GM23338 (cell line): ENCODE results near the gene IL6. TPM values are rescaled to one million over a fixed set of nuclear protein-coding genes. Genes with fewer than 3 reads are reported as not detected.

ENCODE experiments used
- ATAC-seq: fragments of 200-7000 bp; cut with Tn5 transposase; 3 replicates; pipeline ENCODE4 v1.9.1; 2020
- DNase-seq: peaks from one replicate; pipeline ENCODE4 v3.0.0-alpha.2; 2015; ENCODE audit warnings: low spot score
- H2AFZ ChIP-seq: fragments of 200-600 bp; sonication (generic); 2 replicates; pipeline ENCODE4 v1.8.0; 2016; ENCODE audit warnings: antibody characterized with exemption, mild to moderate bottlenecking, moderate library complexity
- H3F3A ChIP-seq: fragments of 200-600 bp; sonication (generic); replicated peaks from 2 replicates; pipeline ENCODE4 v1.8.0; 2017; ENCODE audit warnings: antibody characterized with exemption, mixed run types, low read depth
- H3K27ac ChIP-seq: fragments of 200-600 bp; sonication (generic); 2 replicates; pipeline ENCODE4 v1.6.1; 2016; ENCODE audit warnings: low read depth
- H3K27me3 ChIP-seq: fragments of 200-600 bp; sonication (generic); 2 replicates; pipeline ENCODE4 v1.8.0; 2016; ENCODE audit warnings: mild to moderate bottlenecking, mixed run types, moderate library complexity; ENCODE audit not compliant: insufficient read depth
- H3K36me3 ChIP-seq: fragments of 200-600 bp; sonication (generic); 2 replicates; pipeline ENCODE4 v1.8.0; 2016; ENCODE audit warnings: mild to moderate bottlenecking; ENCODE audit not compliant: insufficient read depth
- H3K4me1 ChIP-seq: fragments of 200-600 bp; sonication (generic); 2 replicates; pipeline ENCODE4 v1.8.0; 2016; ENCODE audit warnings: mild to moderate bottlenecking, moderate library complexity; ENCODE audit not compliant: insufficient read depth
- H3K4me2 ChIP-seq: fragments of 200-600 bp; sonication (generic); 2 replicates; pipeline ENCODE4 v1.7.1; 2017; ENCODE audit warnings: mixed run types
- H3K4me3 ChIP-seq: fragments of 200-600 bp; sonication (generic); 2 replicates; pipeline ENCODE4 v1.6.1; 2016; ENCODE audit warnings: mixed run types
- H3K79me2 ChIP-seq: fragments of 200-600 bp; sonication (generic); replicated peaks from 2 replicates; pipeline ENCODE4 v1.8.0; 2017; ENCODE audit warnings: mild to moderate bottlenecking; ENCODE audit not compliant: insufficient read depth
- H3K9me2 ChIP-seq: fragments of 200-600 bp; sonication (generic); 2 replicates; pipeline ENCODE4 v1.8.0; 2017; ENCODE audit not compliant: insufficient read depth
- H4K20me1 ChIP-seq: fragments of 200-600 bp; sonication (generic); replicated peaks from 2 replicates; pipeline ENCODE4 v1.8.0; 2017; ENCODE audit warnings: mild to moderate bottlenecking; ENCODE audit not compliant: insufficient read depth
- H3K27ac Mint-ChIP-seq: 2 replicates; pipeline ENCODE4 v1.8.0; 2020; ENCODE audit warnings: inconsistent platforms, mild to moderate bottlenecking, moderate library complexity, mixed read lengths
- H3K27me3 Mint-ChIP-seq: 3 replicates; pipeline ENCODE4 v1.8.0; 2022; ENCODE audit warnings: low read depth, mild to moderate bottlenecking, moderate library complexity, mixed read lengths, inconsistent platforms; ENCODE audit not compliant: insufficient read depth, poor library complexity
- H3K36me3 Mint-ChIP-seq: 3 replicates; pipeline ENCODE4 v1.8.0; 2021; ENCODE audit warnings: low read depth, mild to moderate bottlenecking, inconsistent platforms, moderate library complexity, mixed read lengths
- H3K4me1 Mint-ChIP-seq: 3 replicates; pipeline ENCODE4 v1.8.0; 2020; ENCODE audit warnings: mild to moderate bottlenecking, inconsistent platforms, mixed read lengths
- H3K4me3 Mint-ChIP-seq: 3 replicates; pipeline ENCODE4 v1.8.0; 2021; ENCODE audit warnings: moderate library complexity, mild to moderate bottlenecking, inconsistent platforms, mixed read lengths
- H3K9me3 Mint-ChIP-seq: 3 replicates; pipeline ENCODE4 v1.8.0; 2020; ENCODE audit warnings: moderate library complexity, mild to moderate bottlenecking, inconsistent platforms, mixed read lengths
- CREB1 ChIP-seq: fragments of 250-450 bp; sonication (Bioruptor Pico); IDR thresholded peaks from 2 replicates; pipeline ENCODE4 v1.5.0; 2020; ENCODE audit warnings: low read depth, mild to moderate bottlenecking, moderate library complexity
- NANOG ChIP-seq: IDR thresholded peaks from 2 replicates; pipeline ENCODE4 v1.6.1; 2016; ENCODE audit warnings: antibody characterized with exemption, borderline replicate concordance
- POLR2AphosphoS5 ChIP-seq: IDR thresholded peaks from 2 replicates; pipeline ENCODE4 v1.6.1; 2016; ENCODE audit warnings: antibody characterized with exemption, low read depth
- STAT1 ChIP-seq: IDR thresholded peaks from one replicate; pipeline ENCODE4 v1.6.1; 2016; ENCODE audit warnings: antibody characterized with exemption; ENCODE audit not compliant: unreplicated experiment
- ZNF114 ChIP-seq: fragments of 250-450 bp; sonication (Bioruptor Pico); IDR thresholded peaks from 2 replicates; pipeline ENCODE4 v1.5.0; 2020; ENCODE audit warnings: mild to moderate bottlenecking, moderate library complexity
- polyA plus RNA-seq: library from polyadenylated mRNA; unstranded; fragments of >200 nt; fragmentation: Nextera tagmentation; extraction: Ambion mirVana; gene quantifications from 2 replicates; pipeline ENCODE4 v1.2.1, GENCODE V29; 2016
- total RNA-seq: library from RNA; depleted of rRNA; stranded (reverse); fragments of >200 nt; shearing (Covaris generic); gene quantifications from 2 replicates; pipeline ENCODE4 v1.2.3, GENCODE V29; 2014
- TF ChIP-seq, protein P1 (sequence below): IDR thresholded peaks from one replicate; pipeline ENCODE4 v1.6.1; 2018; ENCODE audit warnings: antibody characterized with exemption; ENCODE audit not compliant: unreplicated experiment
- TF ChIP-seq, protein P2 (sequence below): IDR thresholded peaks from 2 replicates; pipeline ENCODE4 v1.6.1; 2016; ENCODE audit warnings: antibody characterized with exemption

The IL6 gene
- total and polyA plus RNA-seq, 2 experiments from 2014 or later, result 1.6 TPM; not detected in 1

DNA sequence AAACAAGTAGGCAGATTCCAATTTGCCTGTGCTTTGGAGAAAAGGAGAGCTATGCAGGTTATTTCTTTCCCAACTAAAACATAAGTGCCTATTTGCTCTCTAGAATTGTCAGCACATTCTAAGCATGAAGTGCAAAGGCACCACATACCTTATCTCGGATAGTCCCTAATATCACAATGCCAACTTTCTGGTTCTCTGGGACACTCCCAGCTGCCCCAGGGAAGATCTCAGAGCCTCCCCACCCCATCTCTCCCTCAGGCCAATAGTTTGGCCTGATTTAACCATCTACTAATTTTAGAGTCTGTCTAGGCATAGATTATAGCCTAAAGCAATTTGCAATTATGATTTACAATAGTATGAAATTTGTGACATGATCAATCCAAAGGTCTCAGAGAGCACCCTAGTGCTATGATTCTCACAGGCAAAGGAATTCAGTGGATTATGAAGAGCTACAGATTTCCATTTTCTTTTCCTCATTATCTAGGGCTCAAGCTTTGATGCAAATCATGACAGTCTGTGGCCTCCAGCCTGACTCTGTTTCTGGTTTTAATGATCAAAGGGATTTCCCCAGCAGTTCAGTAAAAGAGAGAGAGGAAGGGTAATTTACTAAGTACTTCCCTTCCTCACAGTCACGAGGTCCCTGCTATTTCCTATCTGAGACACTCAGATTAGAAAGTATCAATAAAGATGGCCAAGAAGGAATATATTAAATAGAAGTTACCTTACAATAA is 29.0 kb upstream of the IL6 start (continued):
- TF ChIP-seq, protein P1, sequence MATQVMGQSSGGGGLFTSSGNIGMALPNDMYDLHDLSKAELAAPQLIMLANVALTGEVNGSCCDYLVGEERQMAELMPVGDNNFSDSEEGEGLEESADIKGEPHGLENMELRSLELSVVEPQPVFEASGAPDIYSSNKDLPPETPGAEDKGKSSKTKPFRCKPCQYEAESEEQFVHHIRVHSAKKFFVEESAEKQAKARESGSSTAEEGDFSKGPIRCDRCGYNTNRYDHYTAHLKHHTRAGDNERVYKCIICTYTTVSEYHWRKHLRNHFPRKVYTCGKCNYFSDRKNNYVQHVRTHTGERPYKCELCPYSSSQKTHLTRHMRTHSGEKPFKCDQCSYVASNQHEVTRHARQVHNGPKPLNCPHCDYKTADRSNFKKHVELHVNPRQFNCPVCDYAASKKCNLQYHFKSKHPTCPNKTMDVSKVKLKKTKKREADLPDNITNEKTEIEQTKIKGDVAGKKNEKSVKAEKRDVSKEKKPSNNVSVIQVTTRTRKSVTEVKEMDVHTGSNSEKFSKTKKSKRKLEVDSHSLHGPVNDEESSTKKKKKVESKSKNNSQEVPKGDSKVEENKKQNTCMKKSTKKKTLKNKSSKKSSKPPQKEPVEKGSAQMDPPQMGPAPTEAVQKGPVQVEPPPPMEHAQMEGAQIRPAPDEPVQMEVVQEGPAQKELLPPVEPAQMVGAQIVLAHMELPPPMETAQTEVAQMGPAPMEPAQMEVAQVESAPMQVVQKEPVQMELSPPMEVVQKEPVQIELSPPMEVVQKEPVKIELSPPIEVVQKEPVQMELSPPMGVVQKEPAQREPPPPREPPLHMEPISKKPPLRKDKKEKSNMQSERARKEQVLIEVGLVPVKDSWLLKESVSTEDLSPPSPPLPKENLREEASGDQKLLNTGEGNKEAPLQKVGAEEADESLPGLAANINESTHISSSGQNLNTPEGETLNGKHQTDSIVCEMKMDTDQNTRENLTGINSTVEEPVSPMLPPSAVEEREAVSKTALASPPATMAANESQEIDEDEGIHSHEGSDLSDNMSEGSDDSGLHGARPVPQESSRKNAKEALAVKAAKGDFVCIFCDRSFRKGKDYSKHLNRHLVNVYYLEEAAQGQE, result no peak
- TF ChIP-seq CREB1 (CRISPR knock-in tag), result no peak

DNA sequence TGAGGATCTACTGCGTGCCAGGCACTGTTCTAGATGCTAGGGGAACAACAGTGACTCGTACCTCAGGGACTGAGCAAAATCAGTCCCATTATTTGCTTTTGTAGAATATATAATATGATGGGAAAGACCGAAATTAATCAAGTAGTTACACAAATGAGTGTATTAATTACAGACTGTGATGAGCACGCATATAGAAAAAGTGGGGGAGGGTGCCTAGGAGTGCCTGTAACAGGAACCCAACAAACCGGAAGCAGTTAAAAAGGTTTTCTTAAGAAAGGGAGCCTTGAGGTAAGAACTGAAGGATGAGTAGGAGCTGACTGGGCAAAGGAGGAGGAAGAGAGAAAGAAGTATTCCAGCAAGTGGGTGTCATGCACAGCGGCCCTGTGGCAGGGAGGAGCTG is 28.2 kb upstream of the IL6 start:
- H3K27ac Mint-ChIP-seq, result no peak overlapping the region; the same call in 1 of the 2 replicates

More for the DNA sequence above, 28.2 kb upstream of the IL6 start:
- H3K36me3 ChIP-seq, result no peaks in the 10 kb centered on the region
- no peaks in the 10 kb centered on the region for H3K9me3 Mint-ChIP-seq
- peaks cover 15% of the 10 kb centered on the region; the same call in 1 of the 2 replicates for H3K4me1 ChIP-seq
- H3K27ac ChIP-seq, result no peak overlapping the region
- peaks cover 7% of the 10 kb centered on the region for H3K27me3 Mint-ChIP-seq
- no peaks in the 10 kb centered on the region for H3K79me2 ChIP-seq
- DNase-seq (no peak), ATAC-seq (no peak)
- peaks cover 3% of the 10 kb centered on the region; the same call in 1 of the 2 replicates for H3K9me2 ChIP-seq
- no peak overlapping the region for H2AFZ ChIP-seq
- H3K27me3 ChIP-seq, result no peaks in the 10 kb centered on the region
- H3K4me3 ChIP-seq, result no peak overlapping the region
- no peak overlapping the region for H3K4me2 ChIP-seq
- no peaks in the 10 kb centered on the region for H4K20me1 ChIP-seq
- H3K4me3 Mint-ChIP-seq, result no peak overlapping the region
- no peaks in the 10 kb centered on the region for H3F3A ChIP-seq
- peaks cover 2% of the 10 kb centered on the region; the same call in 1 of the 3 replicates for H3K36me3 Mint-ChIP-seq
- peaks cover 18% of the 10 kb centered on the region for H3K4me1 Mint-ChIP-seq
- TF ChIP-seq, protein P1, result no peak
- TF ChIP-seq NANOG, result no peak
- no peak for TF ChIP-seq STAT1
- no peak for TF ChIP-seq CREB1 (CRISPR knock-in tag)
- TF ChIP-seq POLR2AphosphoS5, result no peak
- TF ChIP-seq, protein P2, sequence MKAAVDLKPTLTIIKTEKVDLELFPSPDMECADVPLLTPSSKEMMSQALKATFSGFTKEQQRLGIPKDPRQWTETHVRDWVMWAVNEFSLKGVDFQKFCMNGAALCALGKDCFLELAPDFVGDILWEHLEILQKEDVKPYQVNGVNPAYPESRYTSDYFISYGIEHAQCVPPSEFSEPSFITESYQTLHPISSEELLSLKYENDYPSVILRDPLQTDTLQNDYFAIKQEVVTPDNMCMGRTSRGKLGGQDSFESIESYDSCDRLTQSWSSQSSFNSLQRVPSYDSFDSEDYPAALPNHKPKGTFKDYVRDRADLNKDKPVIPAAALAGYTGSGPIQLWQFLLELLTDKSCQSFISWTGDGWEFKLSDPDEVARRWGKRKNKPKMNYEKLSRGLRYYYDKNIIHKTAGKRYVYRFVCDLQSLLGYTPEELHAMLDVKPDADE, result no peak
- TF ChIP-seq ZNF114 (CRISPR knock-in tag), result no peak
